HG03064 (cell line): Measurements from ENCODE around the gene MYL1.

ENCODE experiments used
- ATAC-seq: cut with Tn5 transposase; IDR thresholded peaks from one replicate; pipeline ENCODE4 v1.9.1; 2021; ENCODE audit warnings: low read depth; ENCODE audit not compliant: unreplicated experiment

MYL1 gene

DNA sequence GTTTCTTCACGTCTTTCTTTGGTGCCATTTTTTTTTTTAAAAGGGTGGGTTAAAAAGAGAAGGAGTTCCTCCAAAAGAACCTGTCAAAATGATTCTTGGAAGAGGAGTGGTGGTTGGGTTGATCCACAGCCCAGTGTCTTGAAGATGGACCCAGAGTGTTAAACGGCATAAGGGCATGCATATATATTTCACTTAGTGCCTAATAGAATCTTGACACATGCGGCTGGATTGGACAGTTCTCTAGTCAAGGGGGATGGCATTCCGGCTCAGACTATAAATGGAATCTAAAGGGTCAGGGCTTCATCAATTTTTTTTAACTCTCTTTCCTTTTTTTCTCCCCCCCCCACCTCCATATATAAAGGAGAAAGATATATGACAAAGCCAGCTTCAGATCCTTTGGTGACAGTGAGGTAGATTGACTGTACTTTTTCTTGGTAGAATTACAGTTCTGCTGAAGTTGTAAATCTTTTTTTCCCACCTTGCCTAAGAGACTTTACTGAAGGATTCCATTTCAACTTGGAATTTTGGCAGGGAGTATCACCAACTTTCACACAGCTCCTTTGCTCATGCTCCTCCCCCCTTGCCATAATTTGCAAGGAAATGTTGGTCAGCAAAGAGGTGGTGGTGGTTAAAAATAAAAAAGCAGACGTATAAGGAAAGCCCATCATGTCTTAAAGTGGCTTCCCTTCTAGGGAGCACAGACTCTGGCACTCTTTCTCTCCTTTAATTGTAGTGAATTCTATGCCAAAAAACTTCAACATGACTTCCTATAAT, at the start of gene MYL1:
TSS of gene MYL1 (minus strand) at position 160 of the 774 bp plus-strand sequence. CDS start at position 28, 132 bp downstream.
- no peak for ATAC-seq

DNA sequence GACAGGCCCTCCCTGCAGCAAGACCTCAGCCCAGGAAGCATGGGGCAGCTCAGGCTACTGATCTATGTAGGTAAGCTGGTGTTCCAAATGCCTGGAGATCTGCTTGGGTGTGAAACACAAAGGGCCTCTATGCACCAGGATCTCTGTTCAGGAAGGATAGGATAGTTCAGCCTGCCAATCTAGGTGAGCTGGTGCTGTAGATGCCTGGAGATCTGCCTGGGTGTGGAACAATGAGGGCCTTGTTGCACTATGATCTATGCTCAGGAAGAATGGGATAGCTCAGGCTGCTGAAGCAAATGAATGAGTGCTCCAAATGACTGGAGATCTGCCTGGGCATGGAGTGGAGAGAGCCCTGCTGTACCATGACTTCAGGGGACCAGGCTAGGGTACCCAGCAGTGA, 48.9 kb upstream of the MYL1 start:
- ATAC-seq = no peak

DNA sequence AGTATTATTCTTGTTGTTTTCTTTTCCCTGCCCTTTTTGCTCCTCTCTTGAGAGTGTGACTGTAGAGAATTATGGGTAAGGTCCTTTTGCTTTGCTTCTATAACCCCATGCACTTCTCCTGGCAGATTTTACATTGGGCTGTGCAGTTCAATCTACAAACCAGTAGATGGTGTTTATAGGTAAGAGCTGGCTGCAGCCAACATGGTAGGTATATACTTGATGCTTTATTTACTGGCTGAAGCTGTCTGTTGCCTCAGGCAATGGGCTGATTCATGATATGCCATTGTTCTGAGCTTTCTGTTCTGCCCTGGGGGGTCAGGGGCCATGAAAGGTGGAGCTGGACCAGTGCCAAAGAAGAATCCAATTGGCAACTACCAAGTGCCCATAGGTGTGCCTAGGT, 48.3 kb upstream of the MYL1 start:
- no peak for ATAC-seq

DNA sequence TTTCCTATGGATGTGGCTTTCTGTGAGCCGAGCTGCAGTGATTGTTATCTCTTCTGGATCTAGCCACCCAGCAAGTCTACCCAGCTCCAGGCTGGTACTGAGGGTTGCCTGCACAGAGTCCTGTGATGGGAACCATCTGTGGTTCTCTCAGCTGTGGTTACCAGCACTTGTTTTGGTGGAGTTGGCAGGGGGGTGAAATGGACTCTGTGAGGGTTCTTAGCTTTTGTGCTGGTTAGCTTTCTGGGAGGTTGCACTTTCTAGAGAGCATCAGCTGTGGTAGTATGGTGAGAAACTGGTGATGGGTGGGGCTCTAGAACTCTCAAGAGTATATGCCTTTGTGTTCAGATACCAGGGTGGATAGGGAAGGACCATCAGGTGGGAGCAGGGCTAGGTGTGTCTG, 45.4 kb upstream of the MYL1 start:
- no peak for ATAC-seq

DNA sequence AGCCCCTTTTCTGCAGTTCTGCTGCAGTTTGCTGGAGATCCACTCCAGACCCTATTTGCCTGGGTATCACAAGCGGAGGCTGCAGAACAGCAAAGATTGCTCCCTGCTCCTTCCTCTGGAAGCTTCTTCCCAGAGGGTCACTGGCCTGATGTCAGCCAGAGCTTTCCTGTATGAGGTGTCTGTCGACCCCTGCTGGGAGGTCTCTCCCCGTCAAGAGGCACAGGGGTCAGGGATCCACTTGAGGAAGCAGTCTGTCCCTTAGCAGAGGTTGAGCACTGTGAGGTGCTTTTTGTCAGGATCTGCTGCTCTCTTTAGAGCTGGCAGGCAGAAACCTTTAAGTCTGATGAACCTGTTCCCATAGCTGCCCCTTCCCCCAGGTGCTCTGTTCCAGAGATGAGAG, 42.0 kb upstream of the MYL1 start:
- ATAC-seq = no peak

DNA sequence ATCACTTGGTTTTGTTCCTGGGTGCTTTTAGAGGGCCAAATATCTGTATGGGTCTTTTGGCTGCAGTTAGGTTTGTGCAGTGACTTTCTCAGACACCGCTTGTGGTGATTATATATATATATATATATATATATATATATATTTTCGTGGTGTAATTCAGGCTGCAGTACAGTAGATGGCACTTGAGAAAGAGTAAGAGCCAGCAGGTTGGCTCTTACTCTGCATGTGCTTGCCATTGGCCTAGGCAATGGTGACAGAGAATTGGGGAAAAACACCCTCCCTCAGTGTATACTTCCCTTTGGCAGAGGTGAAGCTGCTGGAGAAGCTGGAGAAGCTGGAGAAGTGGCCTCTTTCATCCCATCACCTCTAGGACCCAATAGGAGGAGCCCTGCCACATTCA, 22.2 kb upstream of the MYL1 start:
- no peak for ATAC-seq

DNA sequence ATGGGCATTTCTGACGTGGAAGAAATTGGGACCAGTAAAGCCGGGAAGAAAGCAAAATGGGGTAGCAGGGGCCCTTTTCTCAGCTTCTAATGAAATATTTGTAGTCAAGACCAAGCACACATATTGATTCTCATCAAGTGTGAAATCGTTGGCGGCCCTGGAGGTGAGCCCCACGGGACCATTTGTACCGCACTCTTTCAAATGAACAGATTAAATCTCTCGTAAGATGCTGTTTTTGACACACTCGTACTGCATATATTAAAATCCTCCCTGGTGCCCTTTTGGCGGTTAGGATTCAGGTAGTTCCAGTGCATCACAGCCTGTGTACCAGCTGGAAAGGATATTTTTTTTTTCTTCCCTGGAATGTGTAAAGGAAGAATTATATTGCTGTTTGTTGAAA, 9.9 kb upstream of the MYL1 start:
- no peak for ATAC-seq

DNA sequence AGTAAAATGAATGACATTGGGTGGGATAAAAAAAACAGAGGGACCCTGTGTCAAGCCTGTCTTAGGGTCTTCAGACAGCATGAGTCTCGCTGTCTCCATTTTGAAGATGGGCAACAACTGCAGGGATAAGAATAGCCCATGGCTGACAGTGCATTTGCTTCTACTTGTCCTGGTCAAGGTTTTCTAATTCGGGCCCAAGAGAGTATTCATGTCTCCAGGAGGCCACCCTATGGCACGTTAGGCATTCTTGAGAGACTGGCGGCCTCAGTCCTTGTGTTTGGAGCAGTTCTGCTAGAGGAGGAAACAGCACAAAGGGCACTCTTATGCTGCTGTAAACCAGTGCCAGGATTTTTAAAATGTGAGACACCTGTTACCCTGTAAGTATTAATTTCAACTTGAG, 9.5 kb upstream of the MYL1 start:
- ATAC-seq = no peak

DNA sequence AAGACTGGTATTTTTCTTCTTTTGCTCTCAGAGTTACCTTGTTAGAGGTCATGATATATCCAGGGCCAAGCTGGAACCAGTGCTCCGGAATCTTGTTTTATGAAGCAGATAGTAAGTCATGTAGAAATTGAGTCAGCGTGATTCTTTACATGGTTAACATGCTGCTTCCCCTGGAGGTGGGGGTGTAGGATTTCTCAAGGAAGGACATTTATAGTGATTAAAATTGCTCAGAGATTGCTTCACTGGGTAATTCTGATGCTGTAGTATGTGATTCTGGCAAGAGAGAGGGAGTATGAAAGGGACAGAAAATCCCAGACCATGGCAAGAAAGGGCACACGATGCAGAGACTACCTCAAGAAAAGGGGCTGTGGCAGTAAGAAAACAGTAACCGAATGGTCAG, 8.0 kb upstream of the MYL1 start:
- no peak for ATAC-seq

DNA sequence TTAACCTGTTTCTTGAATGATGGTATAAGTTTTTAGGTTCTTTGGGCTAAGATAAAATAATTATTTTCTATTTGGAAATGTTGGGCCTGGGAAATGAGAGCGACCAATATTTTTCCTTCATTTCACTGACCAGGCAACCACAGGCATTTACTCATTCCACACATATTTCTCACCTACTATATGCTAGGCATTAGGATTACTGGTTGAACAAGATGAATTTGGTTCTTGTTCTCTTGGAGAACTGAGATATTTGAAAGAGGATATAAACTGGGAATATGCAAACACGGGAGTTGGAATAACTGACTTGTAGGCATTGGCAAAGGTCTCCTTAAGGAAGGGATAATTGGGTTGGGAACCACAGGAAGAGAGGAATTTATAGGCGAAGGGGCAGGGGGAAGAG, 3.9 kb upstream of the MYL1 start:
- ATAC-seq = no peak

DNA sequence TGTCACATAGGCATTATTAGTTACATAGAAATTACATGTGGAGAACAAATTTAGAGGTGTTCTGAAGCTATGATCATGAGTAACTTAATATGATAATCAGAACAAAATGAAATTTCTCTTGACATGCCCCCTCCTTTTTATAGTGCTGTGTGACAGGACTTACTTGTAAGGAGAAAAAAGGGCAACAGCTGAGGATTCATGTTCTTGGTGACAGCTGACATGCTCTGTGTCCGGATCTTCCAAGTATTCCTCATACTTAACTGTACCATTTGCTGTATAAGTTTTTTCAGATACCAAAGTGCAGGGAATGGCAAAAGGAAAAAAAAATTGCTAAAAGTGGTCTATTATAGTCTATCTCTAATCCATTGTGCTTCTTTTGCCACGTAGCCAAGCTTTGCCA, 3.5 kb upstream of the MYL1 start:
- no peak for ATAC-seq

DNA sequence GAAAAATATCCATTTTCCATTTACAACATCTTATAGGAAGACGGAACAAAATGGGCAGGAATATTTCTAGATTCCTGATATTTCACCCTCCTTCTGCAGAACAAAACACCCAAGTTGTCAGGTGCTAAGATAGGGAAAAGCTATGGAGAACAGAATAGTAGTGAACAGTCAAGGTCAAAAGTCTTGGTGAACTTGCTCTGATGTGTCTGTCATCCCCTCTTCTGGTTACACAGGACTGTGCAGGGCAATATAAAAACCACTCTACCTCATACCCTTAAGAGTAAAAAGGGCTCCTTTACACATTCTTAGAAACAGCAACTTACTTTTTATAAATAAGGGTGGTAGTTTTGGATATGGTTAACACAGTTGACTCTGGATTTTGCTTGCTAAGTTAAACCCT, 4.4 kb downstream of the MYL1 start:
- ATAC-seq = no peak

DNA sequence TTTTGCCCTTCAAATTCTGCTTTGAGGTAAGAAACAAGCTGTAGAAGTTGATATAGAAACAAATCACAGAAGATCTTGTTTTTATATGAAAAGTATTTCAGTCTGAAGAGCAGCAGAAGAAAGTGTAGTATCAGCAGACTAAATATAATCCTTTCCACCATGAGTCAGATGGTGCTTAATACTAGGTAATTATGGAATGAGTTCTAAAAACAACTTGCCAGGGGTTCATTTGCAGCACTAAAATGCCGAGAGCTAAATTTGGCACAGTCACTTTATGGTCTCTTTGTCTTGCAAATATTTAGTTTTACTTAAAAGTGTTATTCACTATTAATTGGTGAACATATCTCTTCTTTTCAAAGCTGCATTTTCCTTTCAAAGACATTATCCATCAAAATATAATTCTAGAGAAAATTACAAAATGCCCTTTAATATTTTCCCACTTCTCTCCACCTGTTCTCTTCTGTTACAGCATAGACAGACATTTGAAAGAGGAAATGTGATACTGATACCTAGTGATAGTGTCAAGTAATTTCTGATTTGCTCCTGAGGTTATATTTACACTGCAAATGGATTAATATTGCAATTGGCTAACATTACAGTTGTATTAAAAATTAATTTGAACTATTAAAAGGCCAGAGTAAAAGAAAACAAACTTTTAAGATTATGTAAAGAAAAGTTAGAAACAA, 5.3 kb downstream of the MYL1 start:
- ATAC-seq = no peak

DNA sequence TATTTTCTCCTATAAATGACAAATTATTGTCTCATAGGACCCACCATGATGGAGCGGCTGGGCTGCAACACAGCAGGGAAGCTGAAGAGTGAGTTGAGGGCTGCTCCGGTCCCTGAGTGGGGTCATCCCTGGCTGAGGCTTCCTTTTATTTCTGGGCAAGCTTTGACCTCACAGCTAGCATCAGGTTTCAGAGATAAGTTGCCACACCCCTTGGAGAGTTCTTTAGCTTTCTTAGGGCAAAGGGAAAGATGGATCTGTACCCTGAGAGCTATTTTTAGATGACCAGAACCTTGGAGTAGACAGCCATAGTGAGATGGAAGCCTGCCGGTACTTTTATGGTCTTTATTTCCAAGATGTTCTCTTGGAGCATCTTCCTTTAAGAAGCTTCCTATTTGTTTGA, 11.5 kb downstream of the MYL1 start:
- no peak for ATAC-seq

DNA sequence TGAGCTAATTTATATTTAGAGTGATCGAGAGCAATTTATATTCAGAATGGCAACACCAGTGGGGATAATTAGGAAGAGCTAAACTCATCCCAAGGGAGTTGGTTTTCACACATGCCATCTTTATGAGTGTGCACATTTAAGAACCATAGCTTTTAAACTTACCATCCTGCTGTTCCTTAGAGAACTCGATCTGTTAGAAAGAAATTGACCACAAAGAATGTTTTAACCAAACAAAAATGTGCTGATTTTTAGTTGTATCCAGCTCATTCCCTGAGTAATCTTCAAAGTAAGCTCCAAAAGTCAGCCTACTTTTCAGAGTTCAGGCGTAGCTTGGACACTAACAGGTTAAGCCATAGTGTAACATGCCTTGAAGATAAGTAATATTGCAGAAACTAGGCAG, 12.6 kb downstream of the MYL1 start:
- no peak for ATAC-seq

DNA sequence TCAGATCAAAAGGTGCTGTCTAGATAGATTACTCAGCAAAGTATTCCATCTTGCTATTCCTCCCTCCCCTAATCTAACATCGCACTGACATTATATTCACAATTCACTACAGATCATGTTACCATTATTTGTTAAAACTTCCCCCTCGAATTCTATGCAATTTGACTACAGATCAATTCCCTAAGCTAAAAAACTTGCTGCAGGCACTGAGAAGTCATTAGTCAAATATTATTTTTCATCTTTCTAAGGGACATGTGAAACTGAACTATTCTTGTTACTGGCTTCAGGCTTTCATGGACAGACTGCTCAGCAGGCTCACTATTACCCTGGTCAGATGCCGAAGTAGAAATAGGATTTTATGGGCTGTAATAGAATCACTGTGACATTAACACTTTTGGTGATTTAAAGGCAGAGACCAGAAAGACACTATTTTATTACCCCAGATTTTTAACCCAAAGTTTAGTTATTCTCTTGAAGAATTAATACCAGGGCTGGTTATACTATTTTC, 15.1 kb downstream of the MYL1 start:
- no peak for ATAC-seq

DNA sequence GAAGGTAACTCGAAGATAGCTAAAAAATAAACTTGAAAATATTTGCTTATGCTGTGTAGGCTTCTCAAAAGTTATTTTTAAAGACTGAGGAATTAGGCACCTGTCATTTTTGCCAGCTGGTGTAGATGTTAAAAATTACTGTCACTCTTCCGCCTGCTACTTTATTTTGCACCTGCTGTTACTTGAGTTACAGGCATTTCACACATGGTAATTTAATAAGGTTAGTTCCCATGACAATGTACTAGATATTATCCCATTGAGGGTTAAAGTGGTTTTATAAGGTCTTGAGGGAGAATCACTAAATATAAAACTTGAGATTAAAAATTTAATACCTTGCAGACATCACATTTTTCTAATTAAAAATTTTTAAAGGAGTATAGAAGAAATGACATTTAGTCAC, 26.6 kb downstream of the MYL1 start:
- ATAC-seq = no peak

DNA sequence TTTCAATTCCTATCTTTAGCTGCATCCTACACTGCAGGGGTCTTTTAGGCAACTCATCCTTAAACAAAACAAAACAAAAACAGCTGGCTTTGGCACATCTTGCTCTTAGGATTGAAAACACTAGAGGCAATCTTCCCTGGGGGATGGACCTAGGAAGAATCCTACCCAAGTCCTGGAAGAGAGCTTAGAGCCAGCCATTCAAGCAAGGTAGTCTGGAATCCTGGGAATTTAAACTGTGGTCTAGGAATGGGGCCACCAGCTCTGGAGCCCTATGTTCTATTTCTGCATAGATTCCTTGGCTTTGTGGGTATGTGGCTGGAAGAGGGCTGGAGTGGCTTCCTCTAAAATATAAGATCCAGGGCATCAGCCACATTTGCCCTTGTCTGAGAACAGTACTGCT, 27.7 kb downstream of the MYL1 start:
- ATAC-seq = no peak

DNA sequence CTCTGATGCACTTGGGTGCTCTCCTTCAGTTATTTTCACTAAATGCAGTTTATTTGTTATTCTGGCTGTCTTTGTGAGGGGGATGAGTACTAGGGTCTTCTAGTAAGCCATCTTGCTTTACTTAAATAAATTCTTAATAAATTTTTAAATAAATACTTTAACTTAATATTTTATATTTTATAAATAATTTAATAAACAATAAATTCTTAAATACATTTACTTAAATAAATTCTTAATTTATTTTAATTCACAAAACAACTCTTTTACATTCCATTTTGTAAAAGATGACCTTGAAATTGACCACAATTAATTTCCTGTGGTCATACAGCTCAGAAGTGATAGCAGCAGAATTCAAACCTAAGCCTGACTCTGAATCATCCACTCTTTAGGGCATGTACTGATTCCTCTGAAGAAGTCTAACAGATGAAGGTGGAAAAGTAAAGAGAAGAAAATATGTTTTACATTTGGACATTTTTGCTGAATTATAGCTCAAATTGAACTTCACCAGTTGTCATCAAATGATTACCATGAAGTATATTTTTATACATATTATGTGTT, 28.8 kb downstream of the MYL1 start:
- no peak for ATAC-seq

DNA sequence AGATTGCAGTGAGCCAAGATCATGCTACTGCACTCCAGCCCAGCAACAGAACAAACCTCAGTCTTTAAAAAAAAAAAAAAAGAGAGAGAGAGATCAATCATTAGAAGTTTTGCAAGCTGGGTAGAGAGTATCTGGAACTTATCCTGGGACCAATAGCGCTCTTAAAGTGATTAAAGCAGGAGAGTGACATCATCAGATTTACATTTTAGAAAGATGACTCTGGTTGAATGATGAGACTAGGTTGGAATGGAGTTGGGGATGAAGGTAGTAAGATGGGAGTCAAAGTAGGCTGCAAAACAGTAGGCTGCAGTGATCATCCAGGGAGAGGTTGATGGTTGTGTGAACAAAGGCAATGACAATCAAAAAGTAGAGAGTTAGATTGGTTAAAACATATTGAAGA, 37.8 kb downstream of the MYL1 start:
- ATAC-seq = no peak

DNA sequence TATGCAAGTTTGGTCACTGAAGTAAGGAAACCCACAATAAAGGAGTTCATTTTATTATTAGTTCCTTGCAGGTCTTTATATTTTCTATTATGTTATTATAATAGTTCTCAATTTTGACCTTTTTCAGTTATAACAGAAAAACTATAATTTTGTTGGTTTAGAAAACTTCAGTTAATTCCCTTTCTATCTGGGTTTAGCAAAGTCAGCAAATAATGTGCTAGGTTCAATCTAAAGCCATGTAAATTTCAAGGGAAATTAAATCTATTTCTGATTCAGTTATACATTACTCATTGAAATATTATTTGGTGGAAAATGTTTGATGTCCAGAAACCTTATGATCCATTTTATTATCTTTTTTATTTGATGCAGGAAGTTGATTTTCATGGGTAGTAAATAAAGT, 43.7 kb downstream of the MYL1 start:
- ATAC-seq = no peak

DNA sequence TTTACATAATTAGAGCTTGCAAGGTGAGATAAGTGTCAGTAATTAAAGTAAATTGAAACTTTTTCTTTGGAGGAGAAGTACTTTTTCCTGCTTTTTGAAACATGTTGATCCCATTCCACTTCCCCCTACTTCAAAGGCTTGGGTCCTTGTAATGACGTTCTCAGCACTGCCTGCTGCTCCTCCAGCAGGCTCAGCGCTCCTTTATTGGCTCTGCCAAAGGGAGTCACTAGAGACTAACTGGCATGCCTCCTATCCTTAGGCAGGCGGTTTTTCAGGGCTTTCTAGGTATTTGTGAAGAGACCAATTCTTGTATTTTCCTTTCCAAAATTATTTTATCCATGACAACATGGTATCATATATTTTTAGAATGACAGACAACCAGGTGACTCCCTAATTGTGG, 45.8 kb downstream of the MYL1 start:
- ATAC-seq = no peak
